IPS-11a (cell line): ENCODE results near the gene CREB3L1.

Experiments used
- H3K4me3 ChIP-seq: one replicate; pipeline ENCODE4 v1.5.1; 2013; ENCODE audit warnings: low read depth, low read length, control low read depth

Gene CREB3L1

GRCh38 chr11:46342239-46342638 is 64.8 kb downstream of the CREB3L1 start:
- no peak overlapping the region for H3K4me3 ChIP-seq

GRCh38 chr11:46343520-46343919 is 66.1 kb downstream of the CREB3L1 start:
- H3K4me3 ChIP-seq: no peak overlapping the region

- no peak overlapping the region for H3K4me3 ChIP-seq
These were observed 67.7 kb downstream of the CREB3L1 start for GRCh38 chr11:46345131-46345597.

- no peak overlapping the region for H3K4me3 ChIP-seq
These were observed 68.5 kb downstream of the CREB3L1 start for GRCh38 chr11:46345881-46346484.

- H3K4me3 ChIP-seq: peak within 1 kb of the TSS; percentile 85
These were observed 69.6 kb downstream of the CREB3L1 start, which contains the start of gene DGKZ for GRCh38 chr11:46346886-46347636. DGKZ (plus strand) TSS chr11:46347463; CDS start chr11:46347660, 197 bp downstream.

GRCh38 chr11:46347637-46348311 is 70.3 kb downstream of the CREB3L1 start:
- H3K4me3 ChIP-seq: peak overlapping the region; percentile 85

- no peak overlapping the region for H3K4me3 ChIP-seq
These were observed 71.3 kb downstream of the CREB3L1 start for GRCh38 chr11:46348566-46349401.

- no peak overlapping the region for H3K4me3 ChIP-seq
These were observed 73.2 kb downstream of the CREB3L1 start for GRCh38 chr11:46350695-46351094.

GRCh38 chr11:46351148-46351547 is 73.7 kb downstream of the CREB3L1 start:
- H3K4me3 ChIP-seq: no peak overlapping the region

- H3K4me3 ChIP-seq: no peak overlapping the region
These were observed 74.1 kb downstream of the CREB3L1 start for GRCh38 chr11:46351606-46352005.

GRCh38 chr11:46352063-46352841 is 74.8 kb downstream of the CREB3L1 start:
- no peak overlapping the region for H3K4me3 ChIP-seq

GRCh38 chr11:46353698-46354097 is 76.2 kb downstream of the CREB3L1 start:
- no peak overlapping the region for H3K4me3 ChIP-seq

- H3K4me3 ChIP-seq: no peak overlapping the region
These were observed 79.5 kb downstream of the CREB3L1 start for GRCh38 chr11:46356924-46357482.

GRCh38 chr11:46357483-46357936 is 80.0 kb downstream of the CREB3L1 start:
- H3K4me3 ChIP-seq: no peak overlapping the region

- no peak overlapping the region for H3K4me3 ChIP-seq
These were observed 82.5 kb downstream of the CREB3L1 start for GRCh38 chr11:46359953-46360352.

GRCh38 chr11:46360878-46361277 is 83.4 kb downstream of the CREB3L1 start:
- no peak overlapping the region for H3K4me3 ChIP-seq

- no peak overlapping the region for H3K4me3 ChIP-seq
These were observed 84.1 kb downstream of the CREB3L1 start for GRCh38 chr11:46361283-46362155.

- H3K4me3 ChIP-seq: no peak overlapping the region
These were observed 84.9 kb downstream of the CREB3L1 start for GRCh38 chr11:46362156-46363030.
